Type B pancreatic cell (in vitro differentiated cells): ENCODE data around the gene THSD4. TPM values are rescaled to one million over a fixed set of nuclear protein-coding genes. Genes with fewer than 3 reads are reported as not detected.

ENCODE experiments used
- DNase-seq: peaks from one replicate; pipeline ENCODE4 v3.0.0; 2021; ENCODE audit warnings: mixed read lengths; ENCODE audit not compliant: unreplicated experiment; ENCODE audit errors: extremely low spot score
- H3K27ac Mint-ChIP-seq: 2 replicates; pipeline ENCODE4 v1.8.0; 2021; ENCODE audit warnings: mild to moderate bottlenecking, mixed read lengths
- H3K27me3 Mint-ChIP-seq: 2 replicates; pipeline ENCODE4 v1.8.0; 2021; ENCODE audit warnings: mixed read lengths
- H3K36me3 Mint-ChIP-seq: 2 replicates; pipeline ENCODE4 v1.8.0; 2021; ENCODE audit warnings: mixed read lengths
- H3K4me1 Mint-ChIP-seq: one replicate; pipeline ENCODE4 v1.8.0; 2021; ENCODE audit warnings: mixed read lengths; ENCODE audit not compliant: unreplicated experiment
- H3K4me3 Mint-ChIP-seq: 2 replicates; pipeline ENCODE4 v1.8.0; 2021; ENCODE audit warnings: mild to moderate bottlenecking, mixed read lengths
- H3K9me3 Mint-ChIP-seq: 2 replicates; pipeline ENCODE4 v1.8.0; 2021; ENCODE audit warnings: mixed read lengths
- CTCF ChIP-seq: fragments of 200-600 bp; sonication (generic); conservative IDR thresholded peaks from 2 replicates; pipeline ENCODE4 v1.5.0; 2021; ENCODE audit warnings: antibody characterized with exemption, mild to moderate bottlenecking
- total RNA-seq: library from RNA; stranded (reverse); gene quantifications from 2 replicates; pipeline ENCODE4 v1.2.1, GENCODE V29; 2021; ENCODE audit warnings: low replicate concordance

THSD4 gene
- total RNA-seq, 1 donor from 2014 or later: 43.3 TPM

DNA sequence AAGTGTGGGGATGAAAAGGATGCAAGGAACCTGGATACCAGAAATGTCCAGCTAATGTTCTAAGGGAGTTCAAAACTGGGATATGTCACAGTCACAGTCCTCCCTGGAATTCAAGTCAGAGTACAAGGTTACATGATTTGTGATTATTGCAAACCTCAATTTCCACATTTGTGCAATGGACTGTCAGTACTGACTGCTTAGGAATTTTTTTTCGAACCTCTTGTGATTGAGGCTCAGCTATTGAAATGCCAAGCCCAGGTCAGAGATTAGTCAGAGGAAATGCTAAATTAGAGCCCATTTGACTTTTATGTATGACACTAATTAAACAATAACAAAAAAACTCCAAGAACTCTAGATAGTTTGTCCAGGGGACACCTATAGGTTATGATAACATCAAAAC lies 210.2 kb downstream of the THSD4 start:
- no peaks in the 10 kb centered on the region for H3K27me3 Mint-ChIP-seq
- H3K4me1 Mint-ChIP-seq: peaks cover 23% of the 10 kb centered on the region
- TF ChIP-seq CTCF: no peak
- H3K4me3 Mint-ChIP-seq: no peak overlapping the region
- DNase-seq: no peak
- no peak overlapping the region for H3K27ac Mint-ChIP-seq
- no peaks in the 10 kb centered on the region for H3K36me3 Mint-ChIP-seq
- no peaks in the 10 kb centered on the region for H3K9me3 Mint-ChIP-seq

- no peak for TF ChIP-seq CTCF
- DNase-seq: no peak
- Mint-ChIP-seq H3K27ac (no peak overlapping the region), H3K9me3 (no peaks in the 10 kb centered on the region), H3K4me3 (no peak overlapping the region), H3K4me1 (peaks cover 27% of the 10 kb centered on the region), H3K27me3 (no peaks in the 10 kb centered on the region), H3K36me3 (no peaks in the 10 kb centered on the region)
Measured at GRCh38 chr15:71328453-71328852, 213.2 kb downstream of the THSD4 start.

- H3K4me3 Mint-ChIP-seq: no peak overlapping the region
- no peak overlapping the region for H3K27ac Mint-ChIP-seq
- no peaks in the 10 kb centered on the region for H3K9me3 Mint-ChIP-seq
- no peaks in the 10 kb centered on the region for H3K36me3 Mint-ChIP-seq
- H3K27me3 Mint-ChIP-seq: no peaks in the 10 kb centered on the region
- peaks cover 31% of the 10 kb centered on the region for H3K4me1 Mint-ChIP-seq
- TF ChIP-seq CTCF: no peak
- DNase-seq: no peak
Measured at GRCh38 chr15:71329041-71329440, 213.8 kb downstream of the THSD4 start.

GRCh38 chr15:71329497-71330260 lies 214.4 kb downstream of the THSD4 start:
- H3K4me1 Mint-ChIP-seq: peaks cover 31% of the 10 kb centered on the region
- H3K36me3 Mint-ChIP-seq: no peaks in the 10 kb centered on the region
- H3K27me3 Mint-ChIP-seq: no peaks in the 10 kb centered on the region
- no peaks in the 10 kb centered on the region for H3K9me3 Mint-ChIP-seq
- H3K27ac Mint-ChIP-seq: peak overlapping the region; percentile 26
- DNase-seq: no peak
- no peak for TF ChIP-seq CTCF
- H3K4me3 Mint-ChIP-seq: no peak overlapping the region

DNA sequence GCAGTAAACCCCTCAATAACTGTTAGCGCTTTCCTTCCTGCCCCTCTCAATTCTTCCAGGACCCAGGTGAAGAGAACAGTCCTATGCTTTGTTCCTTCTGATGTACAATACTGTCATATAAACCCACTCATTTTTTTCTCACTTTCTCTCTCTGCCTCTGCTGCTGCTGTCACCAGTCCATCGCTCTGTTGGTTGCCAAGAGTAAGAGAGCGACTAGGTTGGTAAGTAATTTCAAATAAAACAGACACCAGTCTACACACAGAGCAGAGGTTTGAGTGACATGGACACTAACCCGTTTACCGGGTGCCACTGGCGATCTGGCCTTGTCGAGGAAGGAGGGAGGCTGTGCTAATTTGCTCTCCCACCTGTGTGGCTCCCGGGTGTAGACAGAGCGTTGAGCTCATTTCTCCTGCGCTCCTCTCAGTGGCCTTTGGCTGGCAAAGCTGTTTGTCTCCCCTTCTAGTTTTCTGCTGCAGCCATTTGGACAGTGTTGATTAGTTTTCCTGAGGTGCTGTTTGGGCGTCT lies 215.4 kb downstream of the THSD4 start:
- no peak for TF ChIP-seq CTCF
- no peak overlapping the region for H3K27ac Mint-ChIP-seq
- H3K4me1 Mint-ChIP-seq: peaks cover 35% of the 10 kb centered on the region
- no peak for DNase-seq
- no peak overlapping the region for H3K4me3 Mint-ChIP-seq
- H3K27me3 Mint-ChIP-seq: no peaks in the 10 kb centered on the region
- no peaks in the 10 kb centered on the region for H3K9me3 Mint-ChIP-seq
- H3K36me3 Mint-ChIP-seq: no peaks in the 10 kb centered on the region
